ENCODE data around the gene ABL1. TPM values are rescaled to one million over a fixed set of nuclear protein-coding genes. Genes with fewer than 3 reads are reported as not detected.

ABL1 gene
- total and polyA plus RNA-seq, 4 donors: 23.3 to 60.0 (median 37.7) TPM

DNA sequence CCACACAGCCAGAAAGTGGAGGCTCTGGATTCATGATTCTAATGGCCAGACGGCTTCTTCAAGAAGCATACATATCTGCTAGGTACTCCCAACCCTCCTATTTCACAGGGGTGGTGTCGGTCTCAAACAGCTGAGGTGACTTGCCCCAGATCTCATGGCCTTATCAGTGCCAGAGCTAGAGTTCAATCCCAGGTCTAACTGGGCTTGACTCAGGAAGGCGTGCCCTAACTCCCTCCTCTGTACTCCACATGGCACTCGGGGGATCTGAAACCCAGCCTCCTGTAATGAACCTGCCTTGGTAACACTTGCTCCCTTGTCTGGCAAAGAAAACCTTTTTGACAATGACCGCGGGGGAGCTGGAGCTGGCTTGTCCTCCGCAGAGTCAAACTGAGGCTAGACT lies 59.5 kb downstream of the ABL1 start:
- no peak overlapping the region for H3K27ac ChIP-seq (ENCODE audit: low read depth in 1 of 2, low read length in 1 of 2)
- no peaks in the 10 kb centered on the region for H3K9me3 ChIP-seq (ENCODE audit: control insufficient read depth in 4 of 4, insufficient read depth in 3 of 4, low read length in 3 of 4)
- ATAC-seq (ENCODE audit: insufficient read depth, low FRiP score) (no peak), DNase-seq (no peak)
- peaks cover 0 to 14% (median 7%) of the 10 kb centered on the region in 4 donors for H3K36me3 ChIP-seq (ENCODE audit: control insufficient read depth in 4 of 4, insufficient read depth in 4 of 4, low read length in 4 of 4)
- TF ChIP-seq, protein P1, sequence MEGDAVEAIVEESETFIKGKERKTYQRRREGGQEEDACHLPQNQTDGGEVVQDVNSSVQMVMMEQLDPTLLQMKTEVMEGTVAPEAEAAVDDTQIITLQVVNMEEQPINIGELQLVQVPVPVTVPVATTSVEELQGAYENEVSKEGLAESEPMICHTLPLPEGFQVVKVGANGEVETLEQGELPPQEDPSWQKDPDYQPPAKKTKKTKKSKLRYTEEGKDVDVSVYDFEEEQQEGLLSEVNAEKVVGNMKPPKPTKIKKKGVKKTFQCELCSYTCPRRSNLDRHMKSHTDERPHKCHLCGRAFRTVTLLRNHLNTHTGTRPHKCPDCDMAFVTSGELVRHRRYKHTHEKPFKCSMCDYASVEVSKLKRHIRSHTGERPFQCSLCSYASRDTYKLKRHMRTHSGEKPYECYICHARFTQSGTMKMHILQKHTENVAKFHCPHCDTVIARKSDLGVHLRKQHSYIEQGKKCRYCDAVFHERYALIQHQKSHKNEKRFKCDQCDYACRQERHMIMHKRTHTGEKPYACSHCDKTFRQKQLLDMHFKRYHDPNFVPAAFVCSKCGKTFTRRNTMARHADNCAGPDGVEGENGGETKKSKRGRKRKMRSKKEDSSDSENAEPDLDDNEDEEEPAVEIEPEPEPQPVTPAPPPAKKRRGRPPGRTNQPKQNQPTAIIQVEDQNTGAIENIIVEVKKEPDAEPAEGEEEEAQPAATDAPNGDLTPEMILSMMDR (IDR thresholded peaks at IDR 0.05; ENCODE audit: control extremely low read depth, extremely low read depth): no peak
- 84 to 85% methylated on average over 7 of the region's 7 CpGs for WGBS, 2 donors
- H3K9ac ChIP-seq (ENCODE audit: insufficient read depth in 1 of 2, low read length in 2 of 2): no peak overlapping the region
- H3K4me1 ChIP-seq (ENCODE audit: control insufficient read depth in 5 of 5, insufficient read depth in 5 of 5, low read length in 5 of 5): peaks cover 0 to 10% (median 0%) of the 10 kb centered on the region in 5 donors
- no peak overlapping the region for H3K4me3 ChIP-seq
- no peaks in the 10 kb centered on the region for H3K27me3 ChIP-seq (ENCODE audit: control insufficient read depth in 3 of 3, insufficient read depth in 3 of 3, low read length in 2 of 3)

GRCh38 chr9:130895038-130895437 lies 60.0 kb downstream of the ABL1 start:
- Histone ChIP-seq H3K9ac (ENCODE audit: insufficient read depth in 1 of 2, low read length in 2 of 2) (no peak overlapping the region), H3K4me1 (ENCODE audit: control insufficient read depth in 5 of 5, insufficient read depth in 5 of 5, low read length in 5 of 5) (peaks cover 0 to 10% (median 0%) of the 10 kb centered on the region in 5 donors), H3K27ac (ENCODE audit: low read depth in 1 of 2, low read length in 1 of 2) (no peak overlapping the region), H3K9me3 (ENCODE audit: control insufficient read depth in 4 of 4, insufficient read depth in 3 of 4, low read length in 3 of 4) (no peaks in the 10 kb centered on the region), H3K36me3 (ENCODE audit: control insufficient read depth in 4 of 4, insufficient read depth in 4 of 4, low read length in 4 of 4) (peaks cover 0 to 11% (median 5%) of the 10 kb centered on the region in 4 donors), H3K4me3 (no peak overlapping the region), H3K27me3 (ENCODE audit: control insufficient read depth in 3 of 3, insufficient read depth in 3 of 3, low read length in 2 of 3) (no peaks in the 10 kb centered on the region)
- WGBS, 2 donors: 74 to 84% methylated on average over 9 of the region's 9 CpGs
- TF ChIP-seq, protein P1 (IDR thresholded peaks at IDR 0.05; ENCODE audit: control extremely low read depth, extremely low read depth): no peak
- DNase-seq: no peak
- no peak for ATAC-seq (ENCODE audit: insufficient read depth, low FRiP score)

- Histone ChIP-seq H3K27ac (ENCODE audit: low read depth in 1 of 2, low read length in 1 of 2) (no peak overlapping the region), H3K4me3 (no peak overlapping the region), H3K36me3 (ENCODE audit: control insufficient read depth in 4 of 4, insufficient read depth in 4 of 4, low read length in 4 of 4) (peaks cover 0 to 7% (median 0%) of the 10 kb centered on the region in 4 donors), H3K9ac (ENCODE audit: insufficient read depth in 1 of 2, low read length in 2 of 2) (no peak overlapping the region), H3K9me3 (ENCODE audit: control insufficient read depth in 4 of 4, insufficient read depth in 3 of 4, low read length in 3 of 4) (no peaks in the 10 kb centered on the region), H3K27me3 (ENCODE audit: control insufficient read depth in 3 of 3, insufficient read depth in 3 of 3, low read length in 2 of 3) (peaks cover 0 to 4% (median 0%) of the 10 kb centered on the region in 3 donors), H3K4me1 (ENCODE audit: control insufficient read depth in 5 of 5, insufficient read depth in 5 of 5, low read length in 5 of 5) (peaks cover 0 to 10% (median 0%) of the 10 kb centered on the region in 5 donors)
- no peak for DNase-seq
- ATAC-seq (ENCODE audit: insufficient read depth, low FRiP score): no peak
- WGBS, 2 donors: 64% methylated on average over 24 of the region's 24 CpGs
- TF ChIP-seq, protein P1 (IDR thresholded peaks at IDR 0.05; ENCODE audit: control extremely low read depth, extremely low read depth): no peak
These were observed 60.6 kb downstream of the ABL1 start for GRCh38 chr9:130895481-130896232.

All from lung (tissue), 12 donors.